Glutamatergic neuron (in vitro differentiated cells): Measurements from ENCODE around the gene MAP3K15. TPM values are rescaled to one million over a fixed set of nuclear protein-coding genes. Genes with fewer than 3 reads are reported as not detected.
"Not testable (repeated sequence)": the region's sequence is repeated elsewhere in the genome, so short reads cannot be mapped to it uniquely, and the experiment has no call there.

Experiments
- DNase-seq: peaks from one replicate; pipeline ENCODE4 v3.0.0; 2022
- H3K27ac Mint-ChIP-seq: one replicate; pipeline ENCODE4 v1.8.0; 2020; ENCODE audit warnings: mild to moderate bottlenecking, mixed read lengths, inconsistent platforms; ENCODE audit not compliant: unreplicated experiment
- H3K27me3 Mint-ChIP-seq: one replicate; pipeline ENCODE4 v1.8.0; 2020; ENCODE audit warnings: mild to moderate bottlenecking, moderate library complexity, mixed read lengths, inconsistent platforms; ENCODE audit not compliant: unreplicated experiment
- H3K36me3 Mint-ChIP-seq: one replicate; pipeline ENCODE4 v1.8.0; 2020; ENCODE audit warnings: mild to moderate bottlenecking, mixed read lengths, inconsistent platforms; ENCODE audit not compliant: unreplicated experiment
- H3K4me1 Mint-ChIP-seq: one replicate; pipeline ENCODE4 v1.8.0; 2020; ENCODE audit warnings: mild to moderate bottlenecking, low read depth, mixed read lengths, inconsistent platforms; ENCODE audit not compliant: unreplicated experiment
- H3K4me3 Mint-ChIP-seq: one replicate; pipeline ENCODE4 v1.8.0; 2020; ENCODE audit warnings: mild to moderate bottlenecking, mixed read lengths, inconsistent platforms; ENCODE audit not compliant: unreplicated experiment
- H3K9me3 Mint-ChIP-seq: one replicate; pipeline ENCODE4 v1.8.0; 2020; ENCODE audit warnings: mild to moderate bottlenecking, moderate library complexity, mixed read lengths, inconsistent platforms; ENCODE audit not compliant: unreplicated experiment
- total RNA-seq: library from RNA; stranded (reverse); fragmentation: NEBNext Ultra II Directional; extraction: Animal tissue kit (Norgen Biotek cat#: 25700); gene quantifications from one replicate; pipeline ENCODE4 v1.2.1, GENCODE V29; 2021; ENCODE audit not compliant: unreplicated experiment
- TF ChIP-seq, protein P1 (sequence below): fragments of 200-600 bp; sonication (generic); IDR thresholded peaks from one replicate; pipeline ENCODE4 v1.5.0; 2021; ENCODE audit not compliant: partially characterized antibody, unreplicated experiment

The MAP3K15 gene
- total RNA-seq, 1 donor from 2014 or later: 0.37 TPM

DNA sequence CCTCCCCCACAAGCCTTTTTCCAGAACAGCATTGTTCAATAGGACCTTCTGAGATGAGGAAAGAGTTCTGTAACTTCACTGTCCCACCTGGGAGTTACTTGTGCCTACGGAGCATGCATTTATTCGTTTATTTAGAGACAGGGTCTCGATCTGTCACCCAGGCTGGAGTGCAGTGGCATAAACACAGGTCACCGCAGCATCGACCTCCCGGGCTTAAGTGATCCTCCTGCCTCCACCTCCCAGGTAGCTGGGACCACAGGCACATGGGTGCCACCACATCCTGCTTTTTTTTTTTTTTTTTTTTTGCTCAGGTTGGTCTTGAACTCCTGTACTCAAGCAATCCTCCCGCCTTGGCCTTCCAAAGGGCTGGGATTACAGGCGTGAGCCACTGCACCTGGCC lies 2.9 kb downstream of the MAP3K15 start:
- no peak overlapping the region for H3K4me3 Mint-ChIP-seq
- no peak for DNase-seq
- TF ChIP-seq, protein P1, sequence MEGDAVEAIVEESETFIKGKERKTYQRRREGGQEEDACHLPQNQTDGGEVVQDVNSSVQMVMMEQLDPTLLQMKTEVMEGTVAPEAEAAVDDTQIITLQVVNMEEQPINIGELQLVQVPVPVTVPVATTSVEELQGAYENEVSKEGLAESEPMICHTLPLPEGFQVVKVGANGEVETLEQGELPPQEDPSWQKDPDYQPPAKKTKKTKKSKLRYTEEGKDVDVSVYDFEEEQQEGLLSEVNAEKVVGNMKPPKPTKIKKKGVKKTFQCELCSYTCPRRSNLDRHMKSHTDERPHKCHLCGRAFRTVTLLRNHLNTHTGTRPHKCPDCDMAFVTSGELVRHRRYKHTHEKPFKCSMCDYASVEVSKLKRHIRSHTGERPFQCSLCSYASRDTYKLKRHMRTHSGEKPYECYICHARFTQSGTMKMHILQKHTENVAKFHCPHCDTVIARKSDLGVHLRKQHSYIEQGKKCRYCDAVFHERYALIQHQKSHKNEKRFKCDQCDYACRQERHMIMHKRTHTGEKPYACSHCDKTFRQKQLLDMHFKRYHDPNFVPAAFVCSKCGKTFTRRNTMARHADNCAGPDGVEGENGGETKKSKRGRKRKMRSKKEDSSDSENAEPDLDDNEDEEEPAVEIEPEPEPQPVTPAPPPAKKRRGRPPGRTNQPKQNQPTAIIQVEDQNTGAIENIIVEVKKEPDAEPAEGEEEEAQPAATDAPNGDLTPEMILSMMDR: no peak
- H3K9me3 Mint-ChIP-seq: peaks cover 4% of the 10 kb centered on the region
- peaks cover 4% of the 10 kb centered on the region for H3K27me3 Mint-ChIP-seq
- no peak overlapping the region for H3K27ac Mint-ChIP-seq
- H3K4me1 Mint-ChIP-seq: no peaks in the 10 kb centered on the region
- H3K36me3 Mint-ChIP-seq: no peaks in the 10 kb centered on the region

DNA sequence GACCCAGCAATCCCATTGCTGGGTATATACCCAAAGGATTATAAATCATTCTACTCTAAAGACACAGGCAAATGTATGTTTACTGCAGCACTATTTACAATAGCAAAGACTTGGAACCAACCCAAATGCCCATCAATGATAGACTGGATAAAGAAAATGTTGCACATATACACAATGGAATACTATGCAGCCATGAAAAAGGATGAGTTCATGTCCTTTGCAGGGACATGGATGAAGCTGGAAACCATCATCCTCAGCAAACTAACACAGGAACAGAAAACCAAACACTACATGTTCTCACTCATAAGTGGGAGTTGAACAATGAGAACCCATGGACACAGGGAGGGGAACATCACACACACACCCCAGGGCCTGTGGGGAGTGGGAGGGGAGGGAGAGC lies 3.5 kb downstream of the MAP3K15 start:
- H3K27me3 Mint-ChIP-seq, DNase-seq, H3K36me3 Mint-ChIP-seq, H3K9me3 Mint-ChIP-seq, H3K27ac Mint-ChIP-seq, H3K4me3 Mint-ChIP-seq, H3K4me1 Mint-ChIP-seq: not testable (repeated sequence)

DNA sequence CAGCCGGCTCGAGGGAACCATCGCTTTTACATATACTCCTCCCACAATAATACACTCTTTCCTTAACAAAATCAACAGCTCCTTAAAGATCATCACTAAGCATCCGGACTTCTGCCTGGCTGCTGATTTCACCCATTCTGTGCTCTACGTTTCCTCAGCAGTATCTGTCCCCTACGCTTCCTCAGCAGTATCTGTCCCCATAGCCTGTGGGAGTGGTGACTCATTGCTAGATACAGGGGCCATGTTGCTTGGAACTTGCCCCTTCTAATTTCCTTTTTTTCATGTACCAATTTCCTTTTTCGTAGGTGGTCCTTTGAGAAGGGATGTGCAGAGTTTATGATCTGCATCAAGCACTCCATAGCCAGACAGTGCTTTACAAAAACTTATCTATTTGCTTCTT lies 18.6 kb downstream of the MAP3K15 start:
- Mint-ChIP-seq H3K27ac (no peak overlapping the region), H3K27me3 (no peaks in the 10 kb centered on the region)

DNA sequence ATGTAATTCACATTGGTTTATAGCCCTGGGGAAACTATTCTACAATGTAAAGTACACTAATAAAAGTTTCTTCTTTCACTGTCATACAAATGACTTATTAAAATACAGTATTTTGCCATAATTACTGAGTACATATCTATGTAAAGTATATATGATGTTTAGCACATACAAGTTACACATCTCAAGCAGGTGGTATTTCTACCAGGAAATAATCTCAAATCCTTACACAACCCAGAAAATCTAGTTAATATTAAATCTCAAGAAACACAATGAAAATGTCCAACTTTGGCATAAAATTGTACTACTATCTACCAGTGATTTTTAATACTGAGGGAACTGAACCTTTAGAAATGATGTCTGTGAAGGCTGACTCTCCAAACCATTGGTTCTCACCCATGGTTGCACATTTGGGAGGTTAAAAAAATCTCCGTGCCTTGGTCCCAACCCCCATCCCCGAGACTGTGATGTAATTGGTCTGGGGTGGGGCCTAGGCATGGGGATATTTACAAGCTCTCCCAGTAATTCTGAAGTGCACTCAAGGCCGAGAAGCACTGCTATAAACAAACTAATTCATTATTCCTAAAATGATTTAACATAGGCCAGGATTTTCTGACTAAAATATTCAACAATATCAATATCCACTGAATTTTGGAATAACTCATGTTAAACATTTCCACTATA lies 27.6 kb downstream of the MAP3K15 start:
- Mint-ChIP-seq H3K4me1 (no peaks in the 10 kb centered on the region), H3K27me3 (peaks cover 2% of the 10 kb centered on the region), H3K27ac (no peak overlapping the region), H3K36me3 (no peaks in the 10 kb centered on the region), H3K4me3 (no peak overlapping the region), H3K9me3 (no peaks in the 10 kb centered on the region)
- TF ChIP-seq, protein P1: no peak
- no peak for DNase-seq

More for the DNA sequence above, 18.6 kb downstream of the MAP3K15 start:
- no peaks in the 10 kb centered on the region for H3K9me3 Mint-ChIP-seq
- no peak overlapping the region for H3K4me3 Mint-ChIP-seq
- DNase-seq: no peak
- TF ChIP-seq, protein P1: no peak
- no peaks in the 10 kb centered on the region for H3K4me1 Mint-ChIP-seq
- no peaks in the 10 kb centered on the region for H3K36me3 Mint-ChIP-seq

DNA sequence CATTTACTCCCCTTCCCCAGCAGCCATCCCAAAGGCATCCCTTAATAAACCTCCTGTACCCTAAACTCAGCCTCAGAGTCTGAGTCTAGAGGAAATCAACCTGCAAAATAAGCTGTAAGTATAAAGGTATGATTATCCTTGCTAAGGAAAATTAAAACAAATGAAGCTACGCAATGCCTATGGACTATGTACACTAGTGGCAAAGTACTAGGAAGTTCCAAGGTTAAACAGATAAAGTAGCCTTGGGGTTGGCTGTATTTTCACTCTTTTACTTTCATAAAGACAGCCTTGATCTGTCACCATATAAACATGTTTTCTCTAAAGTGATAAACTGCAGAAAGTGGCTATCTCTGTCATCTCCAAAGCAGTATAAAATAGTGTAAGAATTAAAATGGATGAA lies 35.9 kb downstream of the MAP3K15 start:
- H3K4me1 Mint-ChIP-seq: no peaks in the 10 kb centered on the region
- TF ChIP-seq, protein P1: no peak
- peaks cover 4% of the 10 kb centered on the region for H3K27me3 Mint-ChIP-seq
- H3K27ac Mint-ChIP-seq: no peak overlapping the region
- H3K9me3 Mint-ChIP-seq: peaks cover 3% of the 10 kb centered on the region
- no peak for DNase-seq
- no peak overlapping the region for H3K4me3 Mint-ChIP-seq
- no peaks in the 10 kb centered on the region for H3K36me3 Mint-ChIP-seq

DNA sequence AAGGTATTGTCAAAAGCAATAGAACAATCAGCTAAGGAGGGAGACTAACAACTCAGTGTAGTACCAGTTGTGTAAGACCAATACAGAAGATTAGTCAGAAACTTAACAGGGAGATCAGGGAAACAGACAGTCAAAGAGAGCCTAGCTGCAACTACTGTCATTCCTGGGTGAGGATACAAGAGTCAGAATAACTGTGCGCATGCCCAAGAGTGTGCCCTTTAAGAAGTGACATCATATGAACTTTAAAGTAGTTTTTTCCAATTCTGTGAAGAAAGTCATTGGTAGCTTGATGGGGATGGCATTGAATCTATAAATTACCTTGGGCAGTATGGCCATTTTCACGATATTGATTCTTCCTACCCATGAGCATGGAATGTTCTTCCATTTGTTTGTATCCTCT lies 46.9 kb downstream of the MAP3K15 start:
- not testable (repeated sequence) for H3K27me3 Mint-ChIP-seq, H3K27ac Mint-ChIP-seq, H3K4me1 Mint-ChIP-seq, DNase-seq, H3K9me3 Mint-ChIP-seq, H3K36me3 Mint-ChIP-seq, H3K4me3 Mint-ChIP-seq
